ENCODE data around the gene GMFB.
"Not testable (repeated sequence)": the region's sequence is repeated elsewhere in the genome, so short reads cannot be mapped to it uniquely, and the experiment has no call there.

Gene GMFB

GRCh38 chr14:54437954-54438353, 50.8 kb downstream of the GMFB start:
- H3K4me1 Mint-ChIP-seq: peaks cover 82% of the 10 kb centered on the region
- H3K27ac Mint-ChIP-seq, ATAC-seq, H3K4me3 Mint-ChIP-seq, H3K27me3 Mint-ChIP-seq, H3K9me3 Mint-ChIP-seq: not testable (repeated sequence)
- H3K36me3 Mint-ChIP-seq: peaks cover 28% of the 10 kb centered on the region

- Mint-ChIP-seq H3K27me3 (no peaks in the 10 kb centered on the region), H3K36me3 (peaks cover 37% of the 10 kb centered on the region), H3K4me1 (peaks cover 72% of the 10 kb centered on the region), H3K27ac (peak overlapping the region; percentile 66), H3K9me3 (no peaks in the 10 kb centered on the region), H3K4me3 (peak overlapping the region; percentile 48)
- ATAC-seq: no peak
Measured at GRCh38 chr14:54435500-54435981, 53.2 kb downstream of the GMFB start.

DNA sequence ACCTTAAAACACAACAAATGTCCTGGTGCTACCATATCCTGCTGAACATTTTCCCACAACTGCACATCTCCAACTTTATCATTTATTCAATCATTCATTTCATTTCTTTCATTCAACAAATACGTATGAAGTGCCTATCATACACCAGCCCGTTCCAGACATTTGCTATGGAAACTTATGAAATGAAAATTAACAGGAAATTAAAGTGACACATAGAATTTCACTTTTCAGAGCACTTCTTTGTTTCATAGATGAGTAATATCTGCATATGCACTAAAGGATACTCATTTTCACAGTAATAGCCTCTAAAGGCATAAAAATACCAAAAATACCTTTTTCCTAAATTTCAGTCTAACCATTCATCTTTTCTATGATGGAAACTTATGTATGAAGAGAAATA, 60.3 kb downstream of the GMFB start:
- H3K27ac Mint-ChIP-seq: no peak overlapping the region
- peaks cover 58% of the 10 kb centered on the region for H3K36me3 Mint-ChIP-seq
- no peaks in the 10 kb centered on the region for H3K9me3 Mint-ChIP-seq
- no peaks in the 10 kb centered on the region for H3K27me3 Mint-ChIP-seq
- no peak for ATAC-seq
- H3K4me1 Mint-ChIP-seq: peaks cover 6% of the 10 kb centered on the region
- no peak overlapping the region for H3K4me3 Mint-ChIP-seq

DNA sequence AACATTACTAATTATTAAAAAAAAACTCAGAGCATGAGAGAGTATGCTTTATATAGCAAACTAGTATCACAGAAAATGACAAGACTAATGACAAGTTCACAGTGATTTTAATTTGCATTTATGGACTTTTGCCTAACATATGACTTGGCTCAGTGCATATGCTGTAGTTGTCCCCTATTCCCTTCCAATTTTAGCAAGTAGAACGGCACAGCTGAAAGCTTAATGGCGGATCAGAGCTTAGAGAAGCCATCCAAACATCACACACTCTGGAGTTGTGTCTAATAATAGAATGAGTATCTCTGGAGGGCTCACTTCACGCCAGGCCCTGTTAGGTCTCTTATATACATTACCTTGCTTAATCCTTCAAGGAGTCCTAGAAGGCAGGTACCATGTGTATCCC, 60.9 kb downstream of the GMFB start:
- Mint-ChIP-seq H3K9me3 (no peaks in the 10 kb centered on the region), H3K27ac (no peak overlapping the region), H3K27me3 (no peaks in the 10 kb centered on the region), H3K4me1 (no peaks in the 10 kb centered on the region), H3K36me3 (peaks cover 59% of the 10 kb centered on the region), H3K4me3 (no peak overlapping the region)
- ATAC-seq: no peak

DNA sequence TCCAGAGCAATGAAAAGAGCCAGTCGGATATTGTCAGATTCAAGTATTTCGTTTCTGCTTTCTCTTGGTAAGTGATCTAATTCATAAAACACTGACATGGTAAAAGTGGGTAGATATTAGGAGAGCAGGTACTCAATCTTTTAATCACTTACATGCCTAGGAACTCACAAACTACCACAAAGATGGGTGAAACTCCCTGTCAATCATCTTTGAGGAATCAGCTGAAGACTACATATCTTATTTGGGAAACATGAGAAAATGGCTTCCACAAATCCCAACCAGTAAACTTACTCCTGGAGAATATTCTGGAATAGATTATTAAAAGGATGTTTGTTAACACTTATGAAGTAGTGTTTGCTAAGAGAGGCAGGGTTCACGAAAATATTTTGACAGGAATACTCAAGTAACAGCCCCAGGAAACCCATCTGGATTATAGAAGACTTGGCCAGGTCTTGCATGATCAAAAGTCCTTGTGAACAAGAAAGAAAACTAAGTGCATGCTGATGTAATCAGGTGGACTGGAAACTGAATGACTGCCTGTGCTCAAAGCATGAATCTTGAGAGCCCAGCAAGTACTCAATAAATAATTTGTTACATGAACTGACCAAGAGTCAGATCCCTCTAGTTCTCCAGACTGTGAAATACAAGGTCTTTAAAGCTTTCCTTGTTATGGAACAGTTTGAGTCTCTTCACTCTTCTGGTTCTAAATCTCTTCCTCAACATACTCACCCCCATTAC, 63.1 kb downstream of the GMFB start:
- H3K36me3 Mint-ChIP-seq: peaks cover 52% of the 10 kb centered on the region
- no peak for ATAC-seq
- H3K27ac Mint-ChIP-seq: no peak overlapping the region
- H3K27me3 Mint-ChIP-seq: no peaks in the 10 kb centered on the region
- no peak overlapping the region for H3K4me3 Mint-ChIP-seq
- no peaks in the 10 kb centered on the region for H3K9me3 Mint-ChIP-seq
- peaks cover 3% of the 10 kb centered on the region for H3K4me1 Mint-ChIP-seq

- ATAC-seq: no peak
- no peaks in the 10 kb centered on the region for H3K27me3 Mint-ChIP-seq
- peaks cover 6% of the 10 kb centered on the region for H3K4me1 Mint-ChIP-seq
- no peak overlapping the region for H3K27ac Mint-ChIP-seq
- no peaks in the 10 kb centered on the region for H3K9me3 Mint-ChIP-seq
- peaks cover 48% of the 10 kb centered on the region for H3K36me3 Mint-ChIP-seq
- no peak overlapping the region for H3K4me3 Mint-ChIP-seq
Measured at GRCh38 chr14:54425068-54425467, 63.7 kb downstream of the GMFB start.

All from stimulated activated memory B cell treated with anti-CD40 and anti-IgM and Interleukin-4, amounts not matched to agents 10 μg/mL and 1 μg/mL and 100 μg/mL, for 72 hours (primary cell).